Spinal cord (tissue), 10 donors: ENCODE data around the gene OSBPL2. TPM values are rescaled to one million over a fixed set of nuclear protein-coding genes. Genes with fewer than 3 reads are reported as not detected.

Source experiments
- DNase-seq, 6 donors: peaks; one replicate each; pipeline versions ENCODE4 v3.0.0 to v3.0.0-alpha.2; 2013 to 2015; ENCODE audit warnings: low spot score in 6 of 6, low read depth in 4 of 6
- H3K27ac ChIP-seq: one replicate; pipeline ENCODE4 v1.5.1; 2013; ENCODE audit warnings: low read depth, low read length, control low read depth
- H3K27me3 ChIP-seq: one replicate; pipeline ENCODE4 v1.6.1; 2013; ENCODE audit warnings: low read length; ENCODE audit not compliant: control insufficient read depth, insufficient read depth
- H3K36me3 ChIP-seq: one replicate; pipeline ENCODE4 v1.6.1; 2013; ENCODE audit warnings: low read length; ENCODE audit not compliant: control insufficient read depth, insufficient read depth
- H3K4me1 ChIP-seq: one replicate; pipeline ENCODE4 v1.6.1; 2013; ENCODE audit warnings: low read length; ENCODE audit not compliant: control insufficient read depth, insufficient read depth
- H3K4me3 ChIP-seq: one replicate; pipeline ENCODE4 v1.5.1; 2013; ENCODE audit warnings: low read depth, low read length, control low read depth
- H3K9me3 ChIP-seq: one replicate; pipeline ENCODE4 v1.6.1; 2013; ENCODE audit warnings: low read length; ENCODE audit not compliant: control insufficient read depth, insufficient read depth
- WGBS: methylation state at CpG from one replicate; pipeline ENCODE4 v1.1.5; 2013; ENCODE audit warnings: missing lambda C conversion rate; ENCODE audit not compliant: insufficient coverage; 5-methylcytosine and 5-hydroxymethylcytosine counted together
- polyA plus RNA-seq, 2 donors: library from polyadenylated mRNA; unstranded; fragments of 120-200 nt; gene quantifications; one replicate each; pipeline ENCODE4 v1.2.1, GENCODE V29; 2013; ENCODE audit not compliant: insufficient read length in 2 of 2
- total RNA-seq, 2 donors: library from RNA; depleted of rRNA in 1 of 2; stranded (reverse); fragments of 120-200 nt in 1 of 2; fragments of >200 nt in 1 of 2; gene quantifications; one replicate each; pipeline versions ENCODE4 v1.2.3 to v1.2.4, GENCODE V29; 2013 to 2014
- donor health status: healthy.

OSBPL2 gene
- total and polyA plus RNA-seq, 4 donors = 37.0 to 52.5 (median 44.0) TPM

DNA sequence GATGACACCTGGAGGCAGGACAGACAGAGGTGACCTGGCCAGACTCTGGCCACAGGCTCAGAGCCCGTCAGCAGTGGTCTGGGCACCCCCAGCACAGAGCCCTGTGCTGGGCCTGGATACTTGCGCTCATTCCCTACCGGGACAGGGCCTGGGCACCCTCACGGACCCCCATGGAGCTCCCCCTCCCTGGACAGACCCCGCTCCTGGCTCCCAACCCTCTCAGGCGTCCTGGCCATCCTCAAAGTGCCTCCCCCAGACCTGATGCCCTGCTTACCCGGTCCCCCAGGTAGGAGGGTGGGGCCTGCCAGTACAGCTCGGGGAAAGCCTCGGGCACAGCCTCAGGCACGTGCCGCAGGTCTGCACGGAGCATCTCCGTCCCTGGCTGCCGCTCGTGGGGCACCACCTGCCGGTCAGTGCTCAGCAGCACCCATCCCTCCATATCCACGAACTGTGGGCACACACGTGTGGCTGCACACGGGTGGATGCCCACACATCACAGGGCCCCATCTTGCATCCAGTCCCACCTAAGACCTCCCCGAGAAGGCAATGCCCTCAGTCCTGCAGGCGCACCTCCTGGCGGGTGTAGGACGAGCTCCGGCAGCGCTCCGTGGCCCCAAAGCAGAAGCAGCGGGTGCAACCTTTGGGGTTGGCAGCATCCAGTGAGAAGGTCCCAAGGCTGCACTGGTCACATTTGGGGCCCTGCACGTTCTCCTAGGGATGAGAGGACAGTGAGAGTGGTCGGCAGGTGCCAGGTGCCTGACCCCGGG, 88.8 kb downstream of the OSBPL2 start:
- H3K4me3 ChIP-seq = no peak overlapping the region
- peaks cover 99% of the 10 kb centered on the region for H3K36me3 ChIP-seq
- no peak overlapping the region for H3K27ac ChIP-seq
- no peaks in the 10 kb centered on the region for H3K9me3 ChIP-seq
- H3K4me1 ChIP-seq = no peaks in the 10 kb centered on the region
- no peak for DNase-seq
- 87% methylated on average over 30 of the region's 30 CpGs for WGBS
- no peaks in the 10 kb centered on the region for H3K27me3 ChIP-seq

DNA sequence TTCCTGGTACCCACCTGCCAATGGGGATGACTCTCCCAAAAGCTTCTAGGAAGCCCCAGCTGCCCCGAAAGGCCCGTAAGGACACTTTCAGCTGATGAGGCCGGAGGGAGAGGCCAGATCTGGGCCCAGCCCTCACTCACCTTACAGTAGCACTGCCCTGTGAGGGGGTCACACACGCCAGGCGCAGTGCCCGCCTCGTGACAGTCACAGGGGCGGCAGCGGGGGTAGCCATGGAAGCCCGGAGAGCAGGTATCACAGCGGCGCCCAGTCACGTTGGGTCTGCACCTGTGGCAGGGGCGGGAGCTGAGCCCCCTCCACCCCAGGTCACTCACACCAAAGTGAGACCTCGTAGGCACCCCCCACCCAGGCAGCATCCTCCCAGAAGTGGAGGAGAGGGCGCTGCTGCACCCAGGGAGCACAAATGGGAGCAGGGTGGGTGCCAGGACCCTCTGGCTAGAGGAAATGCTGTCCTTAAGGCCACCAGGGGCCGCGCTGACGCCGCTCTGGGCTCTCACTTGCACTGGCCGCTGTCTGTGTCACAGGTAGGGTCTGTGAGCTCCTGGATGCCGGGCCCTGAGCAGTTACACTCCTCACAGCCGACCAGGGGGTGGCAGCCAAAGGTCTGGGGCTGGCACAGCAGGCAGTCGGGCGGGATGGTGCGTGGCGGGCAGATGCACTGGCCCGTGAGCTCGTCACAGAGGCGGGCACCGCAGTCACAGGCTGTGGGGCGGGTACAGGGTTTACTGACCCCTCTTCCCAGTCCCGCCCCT, 89.6 kb downstream of the OSBPL2 start:
- 93% methylated on average over 29 of the region's 33 CpGs for WGBS
- Histone ChIP-seq H3K27me3 (no peaks in the 10 kb centered on the region), H3K9me3 (no peaks in the 10 kb centered on the region), H3K27ac (no peak overlapping the region), H3K4me1 (no peaks in the 10 kb centered on the region), H3K36me3 (peaks cover 99% of the 10 kb centered on the region), H3K4me3 (no peak overlapping the region)
- no peak for DNase-seq

DNA sequence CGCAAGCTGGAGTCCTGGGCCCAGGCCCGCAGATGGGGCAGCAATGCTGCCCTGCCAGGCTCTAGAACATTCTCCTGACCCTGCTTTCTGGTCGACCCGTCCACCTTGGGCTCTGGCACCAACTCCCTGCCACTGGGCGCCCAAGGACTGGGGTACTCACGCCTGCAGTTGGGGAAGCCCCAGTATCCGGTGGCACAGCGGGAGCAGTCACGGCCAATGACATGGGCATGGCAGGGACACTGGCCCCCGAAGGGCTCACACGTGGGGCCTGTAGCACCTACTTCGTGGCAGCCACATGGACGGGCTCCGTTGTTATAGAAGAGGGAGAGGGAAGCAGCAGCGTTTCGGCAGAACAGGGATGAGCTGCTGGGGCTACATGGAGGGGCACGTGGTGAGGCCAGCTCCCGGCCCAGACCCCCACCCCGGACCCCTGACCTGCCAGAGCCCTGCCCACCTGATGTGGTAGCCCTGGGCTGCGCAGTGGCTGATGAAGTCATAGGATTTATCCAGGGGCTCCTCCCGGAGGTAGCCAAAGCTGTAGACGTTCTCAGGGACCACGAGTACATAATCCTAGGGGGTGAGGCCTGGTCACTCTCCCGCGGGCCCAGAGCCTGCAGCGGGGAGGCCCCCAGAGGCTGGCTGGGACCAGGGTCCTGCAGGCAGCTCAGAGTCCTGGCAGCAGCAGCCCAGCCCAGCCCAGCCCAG, 90.5 kb downstream of the OSBPL2 start:
- WGBS = 95% methylated on average over 26 of the region's 26 CpGs
- H3K27me3 ChIP-seq = no peaks in the 10 kb centered on the region
- no peak overlapping the region for H3K27ac ChIP-seq
- no peak for DNase-seq
- H3K4me3 ChIP-seq = no peak overlapping the region
- peaks cover 99% of the 10 kb centered on the region for H3K36me3 ChIP-seq
- H3K9me3 ChIP-seq = no peaks in the 10 kb centered on the region
- no peaks in the 10 kb centered on the region for H3K4me1 ChIP-seq

DNA sequence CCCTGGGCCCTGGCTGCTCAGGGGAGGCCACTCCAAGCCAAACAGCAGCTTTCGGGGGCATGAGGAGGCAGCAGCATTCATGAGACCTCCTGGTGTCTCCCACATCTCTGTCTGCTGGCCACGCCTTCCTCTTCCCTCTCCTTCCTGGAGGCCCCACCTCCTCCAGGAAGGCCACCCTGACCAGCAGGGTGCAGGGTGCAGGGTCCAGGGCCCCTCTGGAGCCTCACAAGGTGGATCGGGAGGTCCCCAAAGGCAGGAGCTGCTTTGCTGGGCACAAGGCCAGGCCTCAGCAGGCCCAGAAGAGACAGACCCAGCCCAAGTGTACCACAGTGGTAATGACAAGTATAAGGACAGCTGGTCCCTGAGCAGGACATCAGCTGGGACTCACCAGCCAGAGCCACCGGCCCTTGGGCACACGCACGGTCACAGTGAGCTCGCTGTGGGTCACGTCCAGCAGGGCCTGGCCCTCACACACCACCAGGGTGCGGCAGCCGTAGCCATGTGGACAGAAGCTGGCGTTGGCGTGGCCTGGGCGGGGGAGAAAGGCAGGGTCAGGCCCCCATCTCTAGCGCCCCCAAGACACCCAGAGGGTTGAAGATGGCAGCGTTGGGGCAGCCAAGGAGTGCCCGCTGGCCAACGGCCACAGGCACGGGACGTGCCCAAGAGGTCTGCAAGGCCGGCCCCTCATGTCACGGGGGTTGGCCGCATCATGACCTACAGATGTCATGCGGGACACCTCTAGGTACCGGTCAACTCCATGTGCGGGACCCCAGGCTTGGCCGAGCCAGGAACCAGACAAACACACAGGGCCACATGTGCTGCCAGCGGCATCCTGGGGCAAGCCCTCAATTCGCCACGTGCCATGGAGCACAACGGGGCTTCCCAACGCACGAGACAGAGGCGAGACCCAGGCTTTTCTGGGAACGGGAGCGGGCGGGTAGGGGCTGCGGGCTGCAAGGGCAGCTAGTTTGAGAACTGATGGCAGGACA, 91.4 kb downstream of the OSBPL2 start:
- no peak for DNase-seq
- no peaks in the 10 kb centered on the region for H3K27me3 ChIP-seq
- peaks cover 99% of the 10 kb centered on the region for H3K36me3 ChIP-seq
- no peak overlapping the region for H3K4me3 ChIP-seq
- WGBS = 95% methylated on average over 37 of the region's 37 CpGs
- no peak overlapping the region for H3K27ac ChIP-seq
- H3K4me1 ChIP-seq = no peaks in the 10 kb centered on the region
- H3K9me3 ChIP-seq = no peaks in the 10 kb centered on the region

DNA sequence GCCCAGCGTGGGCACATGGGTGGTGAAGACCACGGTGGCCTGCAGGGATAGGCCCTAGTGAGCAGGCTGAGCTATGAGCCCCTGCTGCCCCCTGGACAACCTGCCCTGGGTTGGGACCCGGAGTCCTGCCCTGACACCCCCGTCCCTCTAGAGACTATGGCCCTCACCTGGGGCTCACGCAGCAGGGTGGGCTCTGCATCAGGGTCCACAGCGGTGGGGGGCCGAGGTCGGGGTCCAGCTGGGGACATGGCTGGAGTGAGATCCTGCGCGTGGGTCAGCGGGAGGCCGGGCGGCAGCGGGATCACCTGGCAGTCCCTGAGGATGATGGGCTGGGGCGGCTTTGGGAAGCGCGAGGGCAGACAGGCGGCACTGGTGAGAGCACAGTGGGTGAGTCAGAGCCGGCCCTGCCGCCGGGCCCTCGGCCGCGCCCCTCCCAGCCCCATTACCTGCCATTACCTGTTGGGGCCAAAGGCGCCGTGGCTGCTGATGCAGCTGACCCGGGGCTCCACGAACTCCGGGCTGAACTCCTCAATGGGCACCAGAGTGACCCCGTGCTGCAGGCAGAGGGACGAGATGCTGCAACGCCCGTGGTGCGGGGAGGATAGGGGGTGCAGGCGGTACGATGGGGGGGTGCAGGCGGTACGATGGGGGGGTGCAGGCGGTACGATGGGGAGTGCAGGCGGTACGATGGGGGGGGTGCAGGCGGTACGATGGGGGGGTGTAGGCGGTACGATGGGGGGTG, 92.4 kb downstream of the OSBPL2 start:
- 91% methylated on average over 27 of the region's 46 CpGs for WGBS
- Histone ChIP-seq H3K4me3 (no peak overlapping the region), H3K27ac (no peak overlapping the region), H3K4me1 (no peaks in the 10 kb centered on the region), H3K9me3 (no peaks in the 10 kb centered on the region), H3K27me3 (no peaks in the 10 kb centered on the region), H3K36me3 (peaks cover 100% of the 10 kb centered on the region)
- no peak for DNase-seq

DNA sequence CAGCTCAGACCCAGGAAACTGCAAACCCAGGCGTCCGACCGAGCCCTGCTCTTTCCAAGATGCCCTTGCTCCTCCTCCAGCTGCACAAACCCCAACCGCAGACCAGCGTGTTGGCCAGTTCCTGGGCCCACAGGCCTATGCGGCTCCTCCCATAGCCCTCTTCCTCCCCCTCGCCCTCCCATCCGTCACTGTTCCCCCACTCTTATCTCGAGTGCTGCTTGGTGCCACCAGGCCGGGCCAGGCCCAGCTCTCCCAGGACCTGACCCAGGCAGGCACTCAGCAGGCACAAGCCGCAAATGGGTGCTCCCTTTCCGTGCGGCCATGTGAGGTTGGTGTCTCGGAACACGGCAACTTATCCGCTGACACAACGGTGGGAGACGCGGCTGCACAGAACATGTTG, 93.0 kb downstream of the OSBPL2 start:
- Histone ChIP-seq H3K36me3 (peaks cover 100% of the 10 kb centered on the region), H3K9me3 (no peaks in the 10 kb centered on the region), H3K4me3 (no peak overlapping the region), H3K27me3 (no peaks in the 10 kb centered on the region), H3K4me1 (no peaks in the 10 kb centered on the region), H3K27ac (no peak overlapping the region)
- DNase-seq = no peak
- WGBS = 92% methylated on average over 19 of the region's 19 CpGs

- 85% methylated on average over 11 of the region's 16 CpGs for WGBS
- no peak overlapping the region for H3K4me3 ChIP-seq
- peaks cover 100% of the 10 kb centered on the region for H3K36me3 ChIP-seq
- no peak for DNase-seq
- H3K9me3 ChIP-seq = no peaks in the 10 kb centered on the region
- no peak overlapping the region for H3K27ac ChIP-seq
- H3K27me3 ChIP-seq = no peaks in the 10 kb centered on the region
- H3K4me1 ChIP-seq = no peaks in the 10 kb centered on the region
These were observed 94.1 kb downstream of the OSBPL2 start for GRCh38 chr20:62332421-62332820.

GRCh38 chr20:62332989-62333819, 94.9 kb downstream of the OSBPL2 start:
- H3K9me3 ChIP-seq = no peaks in the 10 kb centered on the region
- H3K27ac ChIP-seq = no peak overlapping the region
- WGBS = 89% methylated on average over 23 of the region's 34 CpGs
- H3K36me3 ChIP-seq = peaks cover 100% of the 10 kb centered on the region
- H3K27me3 ChIP-seq = no peaks in the 10 kb centered on the region
- no peak overlapping the region for H3K4me3 ChIP-seq
- H3K4me1 ChIP-seq = no peaks in the 10 kb centered on the region
- no peak for DNase-seq
